SK-N-SH (cell line): ENCODE data around the gene FIZ1. TPM values are rescaled to one million over a fixed set of nuclear protein-coding genes. Genes with fewer than 3 reads are reported as not detected.

ENCODE experiments used
- CTCF ChIA-PET: fragments of 300-600, 350-600 bp; formaldehyde crosslinking; extraction: SDS; loops from one replicate; lab custom pipeline; 2021; lab: Yijun Ruan, JAX
- POLR2A ChIA-PET: fragments of 350-600 bp; sonication (Branson Sonifier 250); formaldehyde crosslinking; extraction: SDS; loops from one replicate; lab custom pipeline; 2020; ENCODE audit warnings: antibody characterized with exemption, inconsistent platforms; lab: Yijun Ruan, JAX
- DNase-seq: peaks from one replicate; pipeline ENCODE4 v3.0.0; 2012
- H2AFZ ChIP-seq: fragments of 200-600 bp; sonication (generic); 2 replicates; pipeline ENCODE4 v1.8.1; 2016; ENCODE audit warnings: antibody characterized with exemption, mild to moderate bottlenecking, low read depth
- H3F3A ChIP-seq: fragments of 200-600 bp; sonication (generic); replicated peaks from 2 replicates; pipeline ENCODE3; 2016; ENCODE audit warnings: antibody characterized with exemption, mild to moderate bottlenecking; ENCODE audit not compliant: insufficient read depth
- H3K27ac ChIP-seq, 2 experiments: fragments of 200-500 bp in 1 of 2; fragments of 200-600 bp in 1 of 2; sonication (Bioruptor generic) in 1 of 2; sonication (generic), shearing (Covaris generic) in 1 of 2; 2 replicates each; pipeline versions ENCODE4 v1.5.1 to v1.6.1; 2014 to 2016; ENCODE audit warnings: low read depth in 2 of 2, inconsistent platforms in 1 of 2, low read length in 1 of 2, mild to moderate bottlenecking in 1 of 2, mixed read lengths in 1 of 2
- H3K27me3 ChIP-seq: fragments of 200-600 bp; sonication (generic), shearing (Covaris generic); 2 replicates; pipeline ENCODE4 v1.6.1; 2016; ENCODE audit warnings: mixed run types; ENCODE audit not compliant: insufficient read depth
- H3K36me3 ChIP-seq, 2 experiments: fragments of 200-500 bp in 1 of 2; fragments of 200-600 bp in 1 of 2; sonication (Bioruptor generic) in 1 of 2; sonication (generic) in 1 of 2; replicated peaks in 1 of 2; 2 replicates each; pipeline versions ENCODE3 to v1.5.1; 2014 to 2016; ENCODE audit warnings: low read length in 1 of 2, mild to moderate bottlenecking in 1 of 2; ENCODE audit not compliant: insufficient read depth in 2 of 2, control insufficient read depth in 1 of 2
- H3K4me1 ChIP-seq, 2 experiments: fragments of 200-500 bp in 1 of 2; fragments of 200-600 bp in 1 of 2; sonication (Bioruptor generic) in 1 of 2; sonication (generic), shearing (Covaris generic) in 1 of 2; 2 replicates each; pipeline versions ENCODE4 v1.5.1 to v1.6.1; 2014 to 2016; ENCODE audit warnings: low read depth in 1 of 2, low read length in 1 of 2, mixed run types in 1 of 2; ENCODE audit not compliant: insufficient read depth in 2 of 2, control insufficient read depth in 1 of 2
- H3K4me2 ChIP-seq: fragments of 200-600 bp; sonication (generic), shearing (Covaris generic); 2 replicates; pipeline ENCODE4 v1.6.1; 2017; ENCODE audit warnings: mixed run types
- H3K4me3 ChIP-seq, 2 experiments: fragments of 200-500 bp in 1 of 2; fragments of 200-600 bp in 1 of 2; sonication (Bioruptor generic) in 1 of 2; sonication (generic), shearing (Covaris generic) in 1 of 2; 2 replicates each; pipeline versions ENCODE4 v1.5.1 to v1.8.1; 2014 to 2016; ENCODE audit warnings: low read depth in 2 of 2, inconsistent platforms in 1 of 2, low read length in 1 of 2, mild to moderate bottlenecking in 1 of 2, mixed read lengths in 1 of 2, moderate library complexity in 1 of 2
- H3K79me2 ChIP-seq: fragments of 200-600 bp; sonication (generic); 2 replicates; pipeline ENCODE4 v1.8.1; 2017; ENCODE audit warnings: mild to moderate bottlenecking; ENCODE audit not compliant: insufficient read depth
- H3K9ac ChIP-seq: fragments of 200-600 bp; sonication (generic); 2 replicates; pipeline ENCODE4 v1.6.1; 2017; ENCODE audit warnings: mixed run types
- H3K9me2 ChIP-seq: fragments of 200-600 bp; sonication (generic); 2 replicates; pipeline ENCODE4 v1.6.1; 2017; ENCODE audit warnings: mixed run types
- H3K9me3 ChIP-seq: fragments of 200-600 bp; sonication (generic); 2 replicates; pipeline ENCODE4 v1.6.1; 2017; ENCODE audit warnings: mixed run types, mild to moderate bottlenecking, moderate library complexity
- H4K20me1 ChIP-seq: fragments of 200-600 bp; sonication (generic); 2 replicates; pipeline ENCODE4 v1.6.1; 2017; ENCODE audit warnings: mild to moderate bottlenecking, mixed run types; ENCODE audit not compliant: insufficient read depth
- EP300 ChIP-seq, 2 experiments: IDR thresholded peaks; 2 replicates each; pipeline versions ENCODE4 v1.4.0 to v1.6.1; 2012; ENCODE audit warnings: borderline replicate concordance in 1 of 2, low read depth in 1 of 2, low read length in 1 of 2
- EZH2phosphoT487 ChIP-seq: fragments of 200-600 bp; sonication (generic); IDR thresholded peaks from 2 replicates; pipeline ENCODE4 v1.6.1; 2017; ENCODE audit warnings: low read depth, mixed run types, mild to moderate bottlenecking, antibody characterized with exemption, moderate library complexity, borderline replicate concordance
- FOSL2 ChIP-seq: IDR thresholded peaks from 2 replicates; pipeline ENCODE4 v1.4.0; 2012; ENCODE audit warnings: low read depth, mild to moderate bottlenecking, moderate library complexity, borderline replicate concordance
- FOXM1 ChIP-seq: IDR thresholded peaks from 2 replicates; pipeline ENCODE4 v1.4.0; 2012; ENCODE audit warnings: low read depth, mild to moderate bottlenecking
- GABPA ChIP-seq: IDR thresholded peaks from 2 replicates; pipeline ENCODE4 v1.4.0; 2012; ENCODE audit warnings: low read depth, mild to moderate bottlenecking
- GATA2 ChIP-seq: sonication (generic); formaldehyde crosslinking; IDR thresholded peaks from 2 replicates; pipeline ENCODE4 v1.5.0; 2020; ENCODE audit warnings: mild to moderate bottlenecking, missing genetic modification reagents
- MEF2A ChIP-seq: IDR thresholded peaks from 2 replicates; pipeline ENCODE4 v1.4.0; 2012; ENCODE audit warnings: low read depth, borderline replicate concordance
- MXI1 ChIP-seq: IDR thresholded peaks from 2 replicates; pipeline ENCODE4 v1.6.1; 2012; ENCODE audit warnings: mild to moderate bottlenecking, low read depth, low read length, improper control_type of control experiment
- RAD21 ChIP-seq: IDR thresholded peaks from 2 replicates; pipeline ENCODE4 v1.6.1; 2012; ENCODE audit warnings: mild to moderate bottlenecking, low read length
- RFX5 ChIP-seq: IDR thresholded peaks from 2 replicates; pipeline ENCODE4 v1.6.1; 2012; ENCODE audit warnings: mild to moderate bottlenecking, improper control_type of control experiment, low read length
- YY1 ChIP-seq: IDR thresholded peaks from 2 replicates; pipeline ENCODE4 v1.4.0; 2012; ENCODE audit warnings: low read depth, mild to moderate bottlenecking
- WGBS: methylation state at CpG from one replicate; pipeline ENCODE4 v1.1.6; 2017; ENCODE audit warnings: low lambda C conversion rate; 5-methylcytosine and 5-hydroxymethylcytosine counted together
- polyA plus RNA-seq, 3 experiments: library from polyadenylated mRNA; depleted of rRNA; stranded (reverse); fragments of >200 nt; gene quantifications; 2 replicates each; pipeline ENCODE4 v1.2.3, GENCODE V29; 2012
- TF ChIP-seq, protein P1 (sequence below): fragments of 200-600 bp; sonication (generic); IDR thresholded peaks from 2 replicates; pipeline ENCODE4 v1.6.1; 2017; ENCODE audit warnings: antibody characterized with exemption, mild to moderate bottlenecking, moderate library complexity

The FIZ1 gene
- polyA plus RNA-seq, 1 of the 3 experiments (the other 2 are of a cell fraction): 5.7 TPM

DNA sequence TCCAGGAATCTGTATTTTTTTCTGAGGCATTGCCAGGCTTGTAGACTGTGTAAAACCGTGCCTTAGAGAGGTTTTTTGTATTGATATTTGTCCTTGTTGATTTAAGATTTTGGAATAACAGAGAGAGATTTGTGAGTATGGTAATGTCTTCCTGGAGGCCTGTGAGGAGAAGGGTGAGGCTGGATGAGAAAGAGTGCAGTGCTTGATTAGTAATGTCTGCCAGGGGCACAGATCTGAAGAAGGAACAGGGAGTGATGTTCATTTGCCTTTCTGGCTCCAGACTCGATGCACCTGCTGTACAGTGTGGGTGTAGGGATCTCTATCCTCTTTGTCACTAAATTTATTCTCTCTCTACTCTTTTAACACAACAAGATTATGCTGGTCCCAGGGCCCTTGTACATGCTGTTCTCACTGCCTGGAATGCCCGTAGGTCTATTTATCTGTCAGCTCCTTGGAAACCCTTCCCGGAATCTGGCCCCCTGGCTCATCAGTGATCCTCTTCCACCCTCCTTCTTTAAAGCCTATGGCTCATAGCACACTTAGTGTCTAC is 4.2 kb downstream of the FIZ1 start:
- TF ChIP-seq YY1 (no peak), RFX5 (no peak), EP300 (IDR thresholded peaks at IDR 0.05; ENCODE audit: borderline replicate concordance in 1 of 2, low read depth in 1 of 2, low read length in 1 of 2) (no peak), MXI1 (no peak), EZH2phosphoT487 (no peak)
- TF ChIP-seq, protein P1, sequence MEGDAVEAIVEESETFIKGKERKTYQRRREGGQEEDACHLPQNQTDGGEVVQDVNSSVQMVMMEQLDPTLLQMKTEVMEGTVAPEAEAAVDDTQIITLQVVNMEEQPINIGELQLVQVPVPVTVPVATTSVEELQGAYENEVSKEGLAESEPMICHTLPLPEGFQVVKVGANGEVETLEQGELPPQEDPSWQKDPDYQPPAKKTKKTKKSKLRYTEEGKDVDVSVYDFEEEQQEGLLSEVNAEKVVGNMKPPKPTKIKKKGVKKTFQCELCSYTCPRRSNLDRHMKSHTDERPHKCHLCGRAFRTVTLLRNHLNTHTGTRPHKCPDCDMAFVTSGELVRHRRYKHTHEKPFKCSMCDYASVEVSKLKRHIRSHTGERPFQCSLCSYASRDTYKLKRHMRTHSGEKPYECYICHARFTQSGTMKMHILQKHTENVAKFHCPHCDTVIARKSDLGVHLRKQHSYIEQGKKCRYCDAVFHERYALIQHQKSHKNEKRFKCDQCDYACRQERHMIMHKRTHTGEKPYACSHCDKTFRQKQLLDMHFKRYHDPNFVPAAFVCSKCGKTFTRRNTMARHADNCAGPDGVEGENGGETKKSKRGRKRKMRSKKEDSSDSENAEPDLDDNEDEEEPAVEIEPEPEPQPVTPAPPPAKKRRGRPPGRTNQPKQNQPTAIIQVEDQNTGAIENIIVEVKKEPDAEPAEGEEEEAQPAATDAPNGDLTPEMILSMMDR: no peak
- TF ChIP-seq, all 33 proteins: peak for 0
- no peaks in the 10 kb centered on the region for H4K20me1 ChIP-seq
- no peaks in the 10 kb centered on the region for H3K27me3 ChIP-seq
- peaks cover 4 to 6% of the 10 kb centered on the region in 2 experiments; a peak in 2 of 4 replicates for H3K4me1 ChIP-seq
- H3K9me2 ChIP-seq: no peaks in the 10 kb centered on the region
- H3K4me2 ChIP-seq: no peak overlapping the region
- H3K36me3 ChIP-seq: peaks cover 20 to 34% of the 10 kb centered on the region in 2 experiments
- DNase-seq: no peak
- peaks cover 8% of the 10 kb centered on the region for H3K79me2 ChIP-seq
- no peak overlapping the region for H3K4me3 ChIP-seq
- ChIA-PET POLR2A (no interaction called here), CTCF (interaction anchor here (0.7 to 1.3 kb wide), 3 partner anchors 36 to 79 kb away, joined by 3 to 4 read pairs (median 4); no protein-coding TSS in a partner anchor)
- no peak overlapping the region for H3K27ac ChIP-seq
- H2AFZ ChIP-seq: no peak overlapping the region
- H3F3A ChIP-seq: peaks cover 5% of the 10 kb centered on the region
- 84% methylated on average over 4 of the region's 4 CpGs for WGBS
- H3K9me3 ChIP-seq: no peaks in the 10 kb centered on the region
- H3K9ac ChIP-seq: no peak overlapping the region

DNA sequence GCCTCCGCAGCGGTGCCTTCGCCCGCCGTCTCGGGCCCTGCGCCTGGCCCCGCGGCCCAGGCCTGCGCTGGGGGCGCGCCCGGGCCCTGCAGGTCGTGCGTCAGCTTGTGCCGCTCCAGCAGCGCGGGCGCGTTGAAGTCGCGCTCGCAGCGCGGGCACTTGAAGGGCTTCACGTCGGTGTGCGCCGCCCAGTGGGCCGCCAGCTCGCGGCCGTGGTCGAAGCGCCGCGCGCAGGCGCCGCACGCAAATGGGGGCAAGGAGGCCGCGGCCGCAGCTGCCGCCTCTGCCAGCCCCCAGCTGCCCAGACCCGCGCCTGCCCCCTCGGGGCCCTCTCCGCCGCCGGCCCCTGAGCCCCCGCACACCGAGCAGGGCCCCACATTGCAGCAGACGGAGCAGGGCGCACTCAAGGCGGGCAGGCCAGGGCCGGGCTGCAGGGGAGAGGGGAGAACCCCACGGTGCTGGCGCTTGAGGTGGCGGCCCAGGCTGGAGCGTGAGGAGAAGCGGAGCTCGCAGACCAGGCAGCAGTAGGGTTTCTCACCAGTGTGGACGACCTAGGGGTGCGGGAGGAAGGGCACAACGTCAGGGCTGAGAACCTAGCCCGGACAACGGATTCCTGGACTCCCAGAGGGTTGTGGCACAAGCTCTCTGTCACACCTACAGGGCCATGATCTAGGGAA is 6.1 kb downstream of the FIZ1 start:
- WGBS: 97% methylated on average over 67 of the region's 68 CpGs
- no peak overlapping the region for H3K27ac ChIP-seq
- no peak overlapping the region for H3K4me3 ChIP-seq
- H3K9me2 ChIP-seq: no peaks in the 10 kb centered on the region
- DNase-seq: no peak
- no peaks in the 10 kb centered on the region for H3K27me3 ChIP-seq
- no peaks in the 10 kb centered on the region for H3K9me3 ChIP-seq
- ChIA-PET POLR2A (no interaction called here), CTCF (interaction anchor here (1.2 kb wide), 1 partner anchor 89 kb away, joined by 3 read pairs; no protein-coding TSS in a partner anchor)
- no peak overlapping the region for H2AFZ ChIP-seq
- no peaks in the 10 kb centered on the region for H4K20me1 ChIP-seq
- H3F3A ChIP-seq: peaks cover 6% of the 10 kb centered on the region
- peaks cover 4% of the 10 kb centered on the region for H3K79me2 ChIP-seq
- H3K36me3 ChIP-seq: peaks cover 20 to 34% of the 10 kb centered on the region in 2 experiments
- no peak overlapping the region for H3K4me2 ChIP-seq
- H3K9ac ChIP-seq: no peak overlapping the region
- TF ChIP-seq GABPA (no peak), FOSL2 (no peak), MEF2A (no peak), MXI1 (no peak), RAD21 (no peak), GATA2 (CRISPR knock-in tag) (no peak), FOXM1 (no peak)
- H3K4me1 ChIP-seq: peaks cover 2 to 3% of the 10 kb centered on the region in 2 experiments; a peak in 2 of 4 replicates
